GM19372 (cell line): Measurements from ENCODE around the gene LAMA2.

Source experiments
- ATAC-seq: cut with Tn5 transposase; IDR thresholded peaks from one replicate; pipeline ENCODE4 v1.9.1; 2021; ENCODE audit warnings: mild to moderate bottlenecking, low read depth, moderate library complexity; ENCODE audit not compliant: unreplicated experiment

Gene LAMA2

DNA sequence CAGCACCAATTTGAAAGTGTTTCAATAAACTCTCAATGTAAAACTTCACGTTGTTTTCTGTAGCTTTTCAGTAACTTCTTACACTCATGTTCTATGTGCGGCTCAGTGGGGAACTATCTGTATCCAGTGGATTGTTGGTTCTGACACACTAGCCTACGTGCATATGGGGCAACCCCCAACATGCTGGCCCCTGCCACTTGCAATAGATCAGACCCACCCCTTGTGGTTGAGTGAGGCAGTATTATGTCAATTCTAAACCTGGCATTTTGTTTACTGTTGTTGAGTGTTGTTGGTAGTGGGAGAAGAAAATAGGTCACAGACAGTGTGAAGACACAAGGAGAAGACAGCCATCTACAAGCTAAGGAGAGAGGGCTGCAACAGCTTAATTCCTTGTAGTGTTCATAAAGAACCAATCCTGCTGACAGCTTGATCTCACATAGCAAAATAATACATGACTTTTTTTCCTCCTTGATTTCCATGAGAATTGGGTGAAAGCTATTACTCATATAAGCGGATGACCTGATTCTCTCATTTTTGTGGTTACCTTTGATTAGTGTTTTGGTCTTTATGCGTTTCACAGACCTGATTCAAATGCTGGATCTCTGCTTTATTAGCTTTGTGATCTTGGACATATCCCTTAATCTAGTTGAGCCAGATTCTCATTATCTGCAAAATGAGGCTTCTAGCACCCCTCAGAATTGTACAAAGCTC is 320.4 kb downstream of the LAMA2 start:
- ATAC-seq: no peak

DNA sequence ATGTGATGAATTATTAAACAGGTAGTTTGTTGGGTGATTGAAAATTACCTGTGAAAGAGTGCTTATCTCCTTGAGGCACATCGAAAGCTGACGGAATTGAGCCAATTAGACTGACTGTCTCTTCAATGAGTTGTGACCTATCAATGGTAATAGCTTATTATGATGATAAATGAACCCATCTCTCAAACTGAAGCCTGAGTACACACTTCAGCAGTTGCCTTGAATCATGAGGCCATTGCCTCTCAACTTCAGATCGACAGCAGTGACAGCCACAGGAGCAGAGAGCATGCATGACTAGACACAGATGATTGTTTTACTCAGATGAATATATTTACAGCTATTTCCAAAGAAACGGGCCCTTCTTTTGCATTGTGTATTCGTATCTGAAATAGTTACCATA is 323.9 kb downstream of the LAMA2 start:
- ATAC-seq: no peak

DNA sequence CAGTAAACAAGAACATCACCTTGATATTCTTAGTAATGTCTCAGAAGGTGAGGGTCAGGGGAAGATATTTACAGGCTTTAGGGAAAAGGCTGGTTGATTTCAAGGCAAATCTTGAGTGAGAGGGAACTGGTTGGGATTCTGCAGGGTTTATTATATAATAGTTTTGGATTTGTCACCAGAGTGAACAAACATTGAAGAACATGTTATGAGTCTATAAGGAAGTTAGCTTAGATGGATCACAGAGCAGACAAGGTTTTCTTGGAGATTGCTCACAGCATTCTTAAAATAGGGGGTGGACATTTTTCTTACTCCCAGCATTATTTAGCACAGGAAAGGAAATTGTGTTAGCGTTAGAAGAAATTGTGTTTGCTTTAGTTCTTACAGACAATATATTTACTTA is 324.9 kb downstream of the LAMA2 start:
- no peak for ATAC-seq

DNA sequence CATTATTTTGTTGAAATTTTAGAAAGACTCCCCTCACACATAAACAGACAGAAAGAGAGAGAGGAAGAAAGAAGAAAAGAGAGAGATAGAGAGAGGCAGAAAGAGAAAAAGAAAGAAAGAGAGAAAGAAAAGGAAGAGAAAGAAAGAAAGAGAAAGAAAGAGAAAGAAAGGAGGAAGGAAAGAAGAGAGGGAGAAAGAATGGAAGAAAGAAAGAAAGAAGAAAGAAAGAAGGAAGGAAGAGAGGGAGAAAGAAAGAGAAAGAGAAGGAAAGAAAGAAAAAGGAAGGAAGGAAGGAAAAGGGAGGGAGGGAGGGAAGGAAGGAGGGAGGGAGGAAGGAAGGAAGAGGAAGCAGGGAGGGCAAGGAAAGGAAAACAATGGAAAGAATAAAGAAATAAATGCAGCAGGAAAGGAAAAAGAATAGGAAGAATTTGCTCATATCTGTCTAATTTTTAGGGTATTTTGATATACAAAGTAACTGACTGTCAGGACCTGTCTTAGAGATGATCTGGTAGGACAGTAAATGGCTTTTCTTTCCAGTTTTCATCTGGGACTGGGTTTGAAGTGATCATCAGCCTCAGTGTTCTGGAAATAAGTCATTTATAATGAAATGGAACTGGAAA is 325.6 kb downstream of the LAMA2 start:
- ATAC-seq: no peak

DNA sequence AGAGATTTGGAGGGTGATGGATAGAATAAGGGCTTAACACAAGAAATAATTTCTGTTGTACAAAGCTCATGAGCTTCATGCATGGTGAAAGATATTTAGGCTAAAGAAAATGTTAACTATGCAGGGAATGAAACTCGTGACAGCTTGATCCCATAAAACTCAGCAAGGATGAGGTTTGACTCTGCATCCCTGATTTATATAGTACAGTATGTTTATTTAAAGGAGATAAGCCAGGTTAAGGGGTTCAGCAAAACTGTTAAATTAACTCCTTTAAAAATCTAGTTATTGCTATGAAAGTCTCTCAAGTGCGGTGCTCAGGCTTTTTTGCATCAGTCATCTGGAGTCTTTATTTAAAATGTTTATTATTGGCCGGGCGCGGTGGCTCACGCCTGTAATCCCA is 326.4 kb downstream of the LAMA2 start:
- no peak for ATAC-seq

DNA sequence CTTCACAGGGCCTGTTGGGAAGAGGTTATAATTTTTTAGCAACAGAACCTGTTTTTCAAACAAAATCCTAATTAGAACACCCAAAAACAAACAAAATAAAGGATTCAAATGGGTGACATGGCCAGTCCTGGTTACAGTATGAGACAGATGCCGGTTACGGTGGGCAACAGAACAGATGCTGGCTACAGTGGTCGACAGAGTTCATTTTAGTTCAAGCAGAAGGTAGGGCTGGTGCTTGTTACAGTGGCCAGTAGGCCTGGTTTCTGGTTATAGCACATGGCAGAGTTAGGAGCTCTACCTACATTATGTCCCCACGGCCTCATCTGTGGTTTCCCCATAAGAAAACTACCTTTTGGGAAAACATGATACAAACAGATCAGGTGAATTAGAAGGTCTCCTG is 327.7 kb downstream of the LAMA2 start:
- ATAC-seq: no peak

DNA sequence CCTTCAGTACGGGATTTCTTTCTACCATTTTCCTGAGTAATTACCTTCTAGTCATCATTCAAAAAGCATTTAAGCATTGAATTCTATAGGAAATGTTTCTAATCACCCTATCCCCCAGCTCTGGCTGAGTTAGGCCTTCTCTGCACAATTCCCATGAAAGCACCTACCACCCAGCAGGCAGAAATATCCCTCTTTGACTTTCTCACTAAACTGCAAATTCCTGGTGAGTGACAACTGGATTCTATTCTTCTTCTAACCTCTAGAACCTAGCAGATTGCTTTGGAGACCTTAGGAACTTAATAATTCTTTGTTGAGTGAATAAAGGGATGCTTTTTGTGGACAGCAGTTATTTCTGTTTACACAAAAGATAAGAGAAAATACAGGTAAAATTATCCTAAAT is 328.7 kb downstream of the LAMA2 start:
- ATAC-seq: no peak

DNA sequence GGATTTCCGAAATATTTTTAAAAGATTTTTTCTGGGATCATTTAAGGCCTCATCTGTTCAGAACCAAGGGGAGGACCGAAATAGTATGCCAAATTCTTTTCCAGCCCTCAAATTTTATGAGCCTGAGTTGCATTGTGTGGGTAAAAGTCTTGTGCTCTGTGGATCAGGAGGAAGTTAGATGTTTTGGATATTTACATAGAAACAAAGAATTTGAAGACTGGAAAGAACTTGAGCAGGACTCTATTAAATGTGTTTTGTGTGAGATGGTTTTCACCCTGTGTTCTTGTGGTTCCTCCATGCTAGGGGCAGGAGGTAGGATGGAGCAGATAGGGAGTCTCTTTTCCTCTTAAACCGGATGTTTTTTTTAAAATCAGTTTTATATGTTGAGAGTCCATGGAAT is 329.1 kb downstream of the LAMA2 start:
- ATAC-seq: no peak

DNA sequence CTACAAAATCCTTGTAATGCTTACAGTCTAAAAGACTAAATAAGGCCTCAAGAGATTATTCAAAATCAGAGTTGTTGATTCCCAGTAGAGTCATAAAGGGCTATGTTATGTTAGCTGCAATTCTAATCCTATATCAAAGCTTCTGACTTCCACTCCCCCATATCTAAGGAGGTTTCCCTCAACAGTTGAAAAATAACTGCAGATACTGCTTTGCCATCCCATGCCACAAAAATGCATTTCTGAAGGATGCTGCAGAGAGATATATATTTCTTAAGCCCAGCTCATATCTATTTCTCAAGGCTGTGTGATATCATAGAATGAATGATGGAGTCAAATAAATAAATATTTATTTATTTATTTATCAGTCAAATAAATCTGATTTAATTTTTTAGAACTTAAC is 332.3 kb downstream of the LAMA2 start:
- no peak for ATAC-seq

DNA sequence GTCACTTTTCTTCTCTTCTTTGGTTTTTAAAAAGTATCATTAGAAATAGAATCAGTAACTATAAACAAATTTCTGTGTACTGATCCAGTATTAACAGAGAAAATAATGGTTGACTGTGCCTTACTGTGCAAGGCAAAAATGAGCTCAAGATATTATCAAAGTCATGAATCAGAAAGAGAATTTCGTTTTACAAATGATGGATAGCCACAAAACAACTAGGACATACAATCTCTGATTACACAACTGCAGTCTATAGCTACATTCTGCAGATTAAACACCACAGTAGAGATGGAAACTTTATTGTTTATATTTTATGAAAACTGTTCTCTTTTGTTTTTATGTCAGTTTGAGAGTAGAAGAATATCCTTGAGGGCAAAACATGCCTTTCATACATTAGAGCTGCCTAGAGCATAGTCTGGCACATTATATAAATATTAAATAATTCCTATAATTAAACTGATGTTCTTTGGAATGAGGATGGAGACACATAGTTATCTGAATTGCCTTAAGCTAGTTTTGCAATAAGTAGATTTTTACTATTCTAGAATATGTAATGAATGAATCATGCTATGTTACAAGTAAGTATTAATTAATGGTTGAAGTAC is 333.1 kb downstream of the LAMA2 start:
- no peak for ATAC-seq

DNA sequence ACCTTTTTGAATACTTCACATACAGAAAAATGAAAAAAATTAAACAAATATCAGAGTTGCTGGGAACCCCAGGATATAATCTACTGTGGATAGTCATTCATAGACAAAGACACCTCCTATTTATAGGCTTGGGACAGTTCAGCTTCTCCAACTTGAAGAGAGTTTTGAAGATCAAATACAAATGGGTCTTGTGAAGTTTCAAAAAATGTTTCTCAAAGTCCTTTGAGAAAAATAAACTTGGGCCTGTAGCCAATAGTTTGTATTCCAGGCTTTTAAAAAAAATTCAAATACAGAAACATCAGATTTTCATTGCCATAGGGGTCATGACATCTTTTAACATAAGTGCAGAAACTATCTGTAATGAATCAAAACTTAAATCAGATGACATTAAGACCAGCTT is 334.8 kb downstream of the LAMA2 start:
- no peak for ATAC-seq

DNA sequence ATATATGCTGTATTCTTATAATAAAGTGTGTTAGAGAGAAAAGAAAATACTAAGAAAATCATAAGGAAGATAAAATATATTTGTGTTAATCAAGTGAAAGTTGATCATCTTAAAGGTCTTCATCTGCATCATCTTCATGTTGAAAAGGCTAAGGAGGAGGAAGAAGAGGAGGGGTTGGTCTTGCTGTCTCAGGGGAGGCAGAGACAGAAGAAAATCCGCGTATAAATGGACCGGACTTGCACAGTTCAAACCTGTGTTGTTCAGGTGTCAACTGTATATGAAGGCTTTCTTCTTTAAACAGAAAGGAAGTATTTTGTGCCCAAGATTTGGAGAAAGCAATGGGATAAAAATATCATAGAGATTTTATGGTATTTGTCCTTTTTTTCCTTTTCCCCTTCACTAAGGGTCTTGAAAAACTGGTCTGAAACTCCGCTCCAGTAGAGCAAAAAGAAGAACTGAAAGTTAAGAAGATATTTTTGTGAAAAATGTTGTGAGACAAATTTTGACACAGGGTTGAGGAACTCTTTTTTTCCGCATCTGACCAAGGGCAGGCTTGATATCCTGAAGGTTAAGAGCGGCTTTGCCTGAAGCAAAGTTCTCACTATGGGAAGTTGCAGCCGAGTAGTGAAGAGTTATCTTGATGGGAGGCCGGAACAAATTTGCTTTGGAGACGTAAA is 350.7 kb downstream of the LAMA2 start:
- ATAC-seq: peak; percentile 56

DNA sequence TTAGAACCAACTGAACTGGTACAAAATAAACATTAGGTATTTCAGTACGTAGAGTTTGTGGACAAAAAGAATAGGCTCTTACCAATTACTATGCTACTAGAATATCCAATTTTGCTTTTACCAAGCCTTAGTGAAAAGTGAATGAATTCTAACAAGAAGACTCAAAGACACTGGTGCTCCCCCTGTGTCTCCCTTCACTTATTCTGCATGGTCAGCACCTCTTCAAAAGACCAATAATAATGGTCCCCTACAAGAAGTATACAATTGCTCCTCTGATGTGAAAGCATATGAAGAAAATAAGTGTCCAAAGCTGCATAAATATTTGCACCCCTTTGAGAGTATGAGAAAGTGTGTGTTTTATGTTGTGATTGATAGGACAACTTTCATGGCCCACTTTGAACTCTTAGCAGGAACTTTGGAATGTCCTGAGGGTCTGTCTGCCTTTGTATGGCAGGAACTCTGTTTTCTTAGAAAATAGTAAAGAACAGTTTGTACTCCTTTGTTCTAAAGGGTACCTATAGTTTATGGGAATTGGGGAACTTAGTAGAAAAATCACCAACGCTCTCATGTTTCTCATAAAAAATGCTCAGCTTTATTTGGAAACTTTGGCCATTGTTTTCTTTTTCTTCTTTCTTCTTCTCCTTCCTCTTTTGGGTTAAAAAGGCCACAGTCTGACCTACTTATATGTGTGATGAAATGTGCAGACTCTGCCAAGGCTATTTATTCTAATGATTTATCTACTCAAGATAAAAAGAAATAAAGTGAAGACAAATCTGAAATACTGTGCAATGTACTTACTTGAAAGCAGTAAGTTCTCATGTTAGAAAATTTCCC is 352.4 kb downstream of the LAMA2 start:
- no peak for ATAC-seq

DNA sequence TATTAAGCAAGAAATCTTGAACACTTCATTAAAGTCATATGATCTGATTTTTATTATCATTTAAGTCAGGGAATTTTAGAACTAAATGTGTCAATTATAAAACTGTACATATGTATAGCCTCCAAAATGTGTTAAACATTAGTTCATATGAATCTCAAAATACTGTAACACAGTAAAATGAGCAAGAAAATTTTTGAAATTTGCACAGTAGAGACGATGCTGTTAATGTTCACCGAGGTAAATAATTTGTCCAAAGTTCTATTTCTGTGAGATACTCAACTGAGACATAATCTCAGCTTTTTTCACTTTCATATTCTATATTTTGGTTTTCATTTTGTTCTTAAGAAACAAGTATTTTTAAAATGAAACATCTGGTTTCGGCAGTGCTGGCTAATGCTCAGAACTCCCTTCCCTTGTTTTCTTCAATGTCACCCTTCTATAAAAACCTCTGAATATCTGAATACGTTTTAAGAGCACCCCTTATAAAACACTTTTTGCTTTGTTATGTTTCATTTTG is 353.1 kb downstream of the LAMA2 start:
- ATAC-seq: peak; percentile 75

DNA sequence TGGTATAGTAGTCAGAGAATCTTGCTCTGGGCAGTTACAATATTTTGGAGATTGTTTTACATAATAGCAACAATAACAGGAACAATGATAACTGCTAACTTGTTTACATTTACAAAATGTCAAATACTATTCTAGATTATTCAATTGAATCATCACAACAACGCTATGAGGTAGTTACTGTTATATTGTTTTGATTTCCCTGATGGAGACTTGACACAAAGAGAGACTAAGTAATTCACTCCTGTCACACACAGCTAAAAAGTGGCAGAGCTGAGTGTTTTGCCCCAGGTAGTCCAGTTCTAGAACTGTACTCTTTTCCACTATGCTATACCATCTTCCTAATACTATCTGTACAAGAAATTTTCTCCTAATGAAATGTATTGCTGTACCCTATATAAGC is 356.1 kb downstream of the LAMA2 start:
- no peak for ATAC-seq

DNA sequence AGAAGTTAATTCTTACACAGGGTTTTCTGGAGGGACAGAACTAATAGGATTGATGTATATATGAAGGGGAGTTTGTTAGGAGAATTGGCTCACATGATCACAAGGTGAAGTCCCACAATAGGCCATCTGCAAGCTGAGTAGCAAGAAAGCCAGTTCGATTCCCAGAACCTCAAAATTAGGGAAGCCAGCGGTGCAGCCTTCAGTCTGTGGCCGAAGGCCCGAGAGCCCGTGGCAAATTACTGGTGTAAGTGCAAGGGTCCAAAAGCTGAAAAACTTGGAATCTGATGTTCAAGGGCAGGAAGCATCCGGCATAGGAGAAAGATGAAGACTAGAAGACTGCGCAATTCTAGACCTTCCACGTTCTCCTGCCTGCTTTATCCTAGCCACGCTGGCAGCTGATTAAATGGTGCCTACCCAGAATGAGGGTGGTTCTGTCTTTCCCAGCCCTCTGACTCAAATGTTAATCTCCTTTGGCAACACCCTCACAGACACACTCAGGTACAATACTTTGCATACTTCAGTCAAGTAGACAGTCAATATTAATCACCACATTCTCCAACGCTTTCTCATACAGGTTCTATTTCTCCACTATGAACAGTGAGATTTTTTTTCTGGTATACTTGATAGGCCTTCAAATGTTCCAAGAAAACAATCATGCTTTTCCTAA is 357.0 kb downstream of the LAMA2 start:
- no peak for ATAC-seq

DNA sequence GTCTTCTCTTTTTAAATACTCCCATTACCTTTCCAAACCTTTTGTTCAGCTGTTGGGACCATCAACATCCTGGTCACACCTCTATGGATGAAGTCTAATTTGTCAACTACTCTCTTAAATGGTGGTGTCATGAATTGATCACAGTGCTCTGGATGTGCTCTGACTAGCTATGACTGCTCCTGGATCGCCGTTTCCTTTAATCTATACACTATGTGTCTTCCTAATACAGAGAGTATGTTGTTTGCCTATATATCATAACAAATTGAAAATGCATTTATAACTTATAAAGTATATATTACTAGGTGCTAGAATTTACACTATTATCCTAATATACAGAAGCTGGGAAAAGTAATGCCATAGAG is 357.5 kb downstream of the LAMA2 start:
- ATAC-seq: no peak

DNA sequence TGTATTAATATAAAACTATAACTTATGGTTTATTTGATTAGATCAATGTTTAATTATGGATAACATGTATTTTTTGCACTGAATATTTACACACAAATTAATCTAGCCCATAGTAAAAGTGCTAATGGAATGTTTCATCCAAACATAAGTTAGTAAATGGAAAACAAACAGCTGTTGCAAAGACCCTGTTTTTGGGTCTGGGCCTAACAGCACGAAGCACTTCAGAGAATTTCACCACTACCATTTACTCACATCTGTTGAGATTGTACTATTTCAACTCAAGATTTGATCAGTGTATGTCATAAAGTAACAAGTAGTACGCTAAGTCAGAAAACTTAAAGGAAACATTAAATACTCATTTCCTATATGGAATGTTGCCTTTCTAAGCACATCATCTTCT is 359.6 kb downstream of the LAMA2 start:
- no peak for ATAC-seq

DNA sequence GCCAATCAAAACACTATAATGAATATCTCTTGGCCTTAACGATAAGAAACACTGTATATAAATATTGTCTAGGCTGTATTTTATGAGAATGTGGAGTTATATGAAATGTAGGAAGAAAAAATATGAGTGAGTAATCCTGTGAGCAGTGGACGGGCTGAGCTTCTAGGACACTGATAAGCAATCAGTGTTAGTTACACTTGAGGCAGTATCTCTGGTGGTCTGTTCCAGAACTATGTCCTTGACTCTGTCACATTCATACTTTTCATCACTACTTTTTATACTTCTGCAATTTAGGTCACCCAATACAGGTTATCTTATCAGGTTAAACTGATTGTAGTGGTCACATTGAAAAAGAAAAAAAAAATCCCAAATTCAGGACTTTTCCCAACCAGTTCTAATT is 360.4 kb downstream of the LAMA2 start:
- no peak for ATAC-seq

DNA sequence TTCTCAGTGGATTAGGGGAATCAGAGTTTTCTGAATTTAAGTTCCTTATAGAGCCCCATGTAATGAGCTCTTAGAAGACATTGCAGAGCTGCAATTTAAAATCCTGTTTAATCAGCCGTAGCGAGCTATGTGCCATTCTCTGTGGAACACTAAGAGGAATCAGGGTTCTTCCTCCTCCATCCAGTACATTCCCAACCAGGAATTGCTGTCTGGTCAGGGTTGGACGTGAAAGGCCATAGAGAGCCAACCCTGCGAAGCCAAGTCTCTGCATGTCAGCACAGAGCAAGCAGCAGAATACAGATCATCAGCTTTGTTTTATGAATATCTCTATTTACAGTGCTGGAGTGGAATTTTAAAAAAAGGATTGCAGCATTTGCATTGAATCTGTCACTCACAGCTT is 366.0 kb downstream of the LAMA2 start:
- ATAC-seq: no peak
